HG02763 (cell line): Measurements from ENCODE around the gene RABGAP1L.
"Not testable (repeated sequence)": the region's sequence is repeated elsewhere in the genome, so short reads cannot be mapped to it uniquely, and the experiment has no call there.

ENCODE experiments used
- ATAC-seq: cut with Tn5 transposase; IDR thresholded peaks from one replicate; pipeline ENCODE4 v1.9.1; 2021; ENCODE audit warnings: mild to moderate bottlenecking, moderate library complexity; ENCODE audit not compliant: unreplicated experiment

RABGAP1L gene

DNA sequence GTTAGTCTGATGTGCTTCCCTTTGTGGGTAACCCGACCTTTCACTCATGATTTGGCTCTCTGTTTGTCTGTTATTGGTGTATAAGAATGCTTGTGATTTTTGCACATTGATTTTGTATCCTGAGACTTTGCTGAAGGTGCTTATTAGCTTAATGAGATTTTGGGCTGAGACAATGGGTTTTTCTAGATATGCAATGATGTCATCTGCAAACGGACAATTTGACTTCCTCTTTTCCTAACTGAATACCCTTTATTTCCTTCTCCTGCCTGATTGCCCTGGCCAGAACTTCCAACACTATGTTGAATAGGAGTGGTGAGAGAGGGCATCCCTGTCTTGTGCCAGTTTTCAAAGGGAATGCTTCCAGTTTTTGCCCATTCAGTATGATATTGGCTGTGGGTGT lies 490.3 kb downstream of the RABGAP1L start:
- ATAC-seq, result not testable (repeated sequence)

GRCh38 chr1:174652569-174653280 lies 493.4 kb downstream of the RABGAP1L start:
- no peak for ATAC-seq

DNA sequence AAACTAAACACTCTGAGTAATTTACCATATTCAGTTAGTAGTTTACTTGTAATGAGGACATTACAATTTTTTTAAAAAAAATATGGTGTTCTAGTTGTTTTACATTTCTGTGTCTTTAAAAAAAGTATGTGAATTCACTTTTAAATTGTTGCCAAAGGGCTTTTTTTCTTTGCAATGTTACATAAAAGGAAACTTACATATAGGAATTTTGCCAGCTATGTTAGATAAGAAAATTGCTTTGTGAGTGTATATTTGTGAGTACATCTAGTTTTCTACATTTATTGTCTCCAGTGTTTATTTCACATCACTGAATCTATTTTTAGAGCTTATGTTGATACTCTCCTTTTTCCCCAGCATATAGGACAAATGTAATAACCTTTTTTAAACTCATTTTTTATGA lies 495.2 kb downstream of the RABGAP1L start:
- no peak for ATAC-seq

GRCh38 chr1:174656409-174657059 lies 497.2 kb downstream of the RABGAP1L start:
- no peak for ATAC-seq

- no peak for ATAC-seq
Observed at GRCh38 chr1:174657411-174657810, 498.1 kb downstream of the RABGAP1L start.

DNA sequence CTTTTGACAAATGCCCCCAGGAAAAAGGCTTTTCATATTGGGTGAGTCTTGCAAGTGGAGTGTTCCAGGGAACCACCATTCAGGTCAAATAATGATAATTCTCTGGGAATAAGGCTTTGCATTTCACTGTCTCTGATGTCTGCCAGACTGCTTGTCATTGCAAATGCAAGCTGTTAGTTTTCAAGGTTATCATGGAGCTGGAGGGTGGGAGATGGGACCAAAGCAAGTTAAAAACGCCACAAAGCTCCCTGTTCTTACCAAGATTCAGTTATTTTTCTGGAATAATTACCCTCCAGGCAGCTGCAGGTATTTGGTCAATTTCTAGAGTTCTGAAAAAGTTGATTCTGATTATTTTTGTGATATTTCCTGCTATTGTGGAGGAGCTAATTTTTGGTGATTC lies 498.6 kb downstream of the RABGAP1L start:
- no peak for ATAC-seq

DNA sequence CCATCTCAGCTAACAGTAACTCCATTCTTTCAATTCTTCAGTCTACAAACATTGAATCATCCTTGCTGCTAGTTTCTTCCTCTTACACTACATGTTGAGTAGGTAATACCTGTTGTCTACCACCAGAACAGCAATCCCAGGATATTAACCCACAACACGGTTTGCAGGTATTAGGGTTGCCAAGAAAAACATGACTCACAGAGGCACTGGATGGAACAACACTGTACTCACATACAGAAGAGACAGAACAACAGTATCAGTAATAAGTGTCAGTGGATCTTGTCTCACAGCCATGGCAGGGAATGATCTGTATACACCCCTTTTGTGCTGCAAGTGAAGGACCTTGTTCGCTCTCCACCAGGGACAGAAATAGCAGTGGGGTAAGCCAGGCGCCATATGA lies 500.5 kb downstream of the RABGAP1L start:
- ATAC-seq, result no peak

- ATAC-seq, result no peak
Observed at GRCh38 chr1:174660476-174660875, 501.2 kb downstream of the RABGAP1L start.

- ATAC-seq, result no peak
Observed at GRCh38 chr1:174663358-174663757, 504.0 kb downstream of the RABGAP1L start.

DNA sequence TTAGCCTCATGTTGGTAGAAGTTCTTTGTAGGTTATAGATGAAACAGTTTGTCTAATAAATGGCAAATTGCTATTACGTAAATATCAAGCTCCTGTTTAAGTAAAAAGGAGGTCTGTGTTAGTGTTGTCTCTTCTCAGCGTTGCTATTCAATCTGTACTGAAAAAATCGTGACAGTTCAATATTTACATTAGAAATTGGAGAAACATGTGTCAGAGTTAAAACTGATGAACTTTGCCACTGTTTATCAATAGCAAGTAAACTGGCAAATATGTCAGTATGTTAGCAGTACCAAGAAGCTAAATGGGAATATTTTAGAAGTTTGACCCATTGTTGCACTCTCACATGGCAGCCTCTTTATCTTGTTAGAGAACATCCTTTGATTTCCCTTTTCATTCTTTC lies 506.9 kb downstream of the RABGAP1L start:
- ATAC-seq, result no peak

DNA sequence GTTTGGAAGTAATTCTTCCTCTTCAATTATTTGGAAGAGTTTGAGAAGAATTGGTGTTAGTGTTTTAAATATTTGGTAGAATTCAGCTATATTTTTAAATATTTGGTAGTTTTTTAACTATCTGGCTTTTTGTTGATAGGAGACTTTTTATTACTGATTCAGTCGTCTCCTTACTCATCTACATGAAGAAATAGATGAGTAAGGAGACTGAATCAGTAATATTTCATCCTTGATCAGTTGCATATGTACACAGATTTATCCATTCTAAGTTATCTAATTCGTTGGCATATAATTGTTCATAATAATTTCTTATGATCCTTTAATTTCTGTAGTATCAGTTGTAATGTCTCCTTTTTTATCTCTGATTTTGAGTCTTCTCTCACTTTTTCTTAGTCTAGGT lies 512.5 kb downstream of the RABGAP1L start:
- ATAC-seq, result no peak

DNA sequence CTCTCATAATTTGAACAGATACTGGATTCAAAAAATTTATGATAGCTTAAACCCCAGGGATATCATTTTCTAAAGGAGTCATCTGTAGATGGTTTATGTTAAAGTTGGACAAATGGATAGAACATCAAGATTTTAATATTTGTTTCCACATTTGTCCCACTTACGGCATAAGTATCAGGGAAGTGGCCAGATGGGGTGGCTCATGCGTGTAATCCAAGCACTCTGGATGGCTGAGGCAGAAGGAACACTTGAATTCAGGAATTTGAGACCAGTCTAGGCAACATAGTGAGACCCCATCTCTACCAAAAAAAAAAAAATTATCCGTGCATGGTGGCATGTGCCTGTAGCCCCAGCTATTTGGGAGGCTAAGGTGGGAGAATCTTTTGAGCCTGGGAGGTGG lies 517.5 kb downstream of the RABGAP1L start:
- no peak for ATAC-seq

- no peak for ATAC-seq
Observed at GRCh38 chr1:174678657-174679056, 519.3 kb downstream of the RABGAP1L start.

DNA sequence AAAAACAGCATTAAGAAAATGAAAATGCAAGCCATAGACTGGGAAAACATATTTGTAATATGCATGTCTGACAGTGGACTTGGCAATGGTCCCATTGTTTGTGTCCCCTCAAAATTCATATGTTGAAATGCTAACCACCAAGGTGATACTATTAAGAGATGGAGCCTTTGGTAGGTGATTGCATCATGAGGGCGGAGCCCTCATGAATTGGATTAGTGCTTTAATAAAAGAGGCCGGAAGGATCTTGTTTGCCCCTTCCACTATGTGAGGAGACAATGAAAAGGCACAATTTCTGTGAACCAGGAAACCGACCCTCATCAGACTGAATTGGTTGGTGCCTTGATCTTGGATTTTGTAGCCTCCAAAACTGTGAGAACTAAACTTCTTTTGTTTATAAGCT lies 520.8 kb downstream of the RABGAP1L start:
- ATAC-seq, result no peak

DNA sequence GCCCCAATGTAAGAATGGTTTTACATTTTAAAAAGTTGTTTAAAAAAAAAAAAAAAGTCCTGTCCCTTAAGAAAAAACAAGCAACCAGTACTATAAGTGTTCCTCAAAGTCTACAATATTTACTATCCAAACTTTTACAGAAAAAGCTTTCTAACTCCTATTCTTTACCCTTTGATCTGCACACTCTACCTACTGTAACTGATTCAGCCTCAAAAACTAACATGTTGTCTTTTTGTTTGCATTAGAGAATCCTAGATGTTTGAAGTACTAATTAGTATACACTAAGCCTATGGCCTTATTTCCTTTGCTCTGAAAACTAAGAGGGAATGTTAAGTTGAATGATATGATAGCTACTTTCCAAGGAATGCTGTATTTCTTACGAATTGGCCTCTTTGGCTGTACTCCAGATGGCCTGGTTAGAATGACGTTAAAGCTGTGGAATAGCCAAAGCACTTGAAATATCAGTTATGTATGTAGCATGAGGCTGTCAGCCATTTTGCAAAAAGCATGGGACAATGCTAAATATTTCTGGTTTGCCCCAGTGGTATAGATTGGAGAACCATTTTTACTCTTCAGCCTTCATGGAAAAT lies 523.2 kb downstream of the RABGAP1L start:
- no peak for ATAC-seq

DNA sequence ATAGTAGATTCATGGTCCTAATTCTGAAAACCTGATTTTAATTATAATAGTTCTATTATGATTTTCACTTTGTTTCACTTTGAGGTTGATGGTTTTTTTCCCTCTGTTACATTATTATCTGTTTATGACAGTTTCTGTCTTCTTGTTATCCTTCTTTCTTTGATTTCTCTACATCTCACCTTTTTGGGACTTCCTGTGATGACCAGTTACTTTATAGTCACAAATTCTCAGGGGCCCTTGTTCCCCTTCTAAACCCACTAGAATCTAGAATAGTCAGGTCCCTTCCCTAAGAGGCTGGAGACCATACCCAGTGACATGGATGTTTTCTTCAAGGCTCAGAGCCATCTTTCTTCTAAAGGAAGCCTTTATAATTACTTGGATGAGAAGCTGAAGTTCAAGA lies 526.9 kb downstream of the RABGAP1L start:
- ATAC-seq, result no peak

DNA sequence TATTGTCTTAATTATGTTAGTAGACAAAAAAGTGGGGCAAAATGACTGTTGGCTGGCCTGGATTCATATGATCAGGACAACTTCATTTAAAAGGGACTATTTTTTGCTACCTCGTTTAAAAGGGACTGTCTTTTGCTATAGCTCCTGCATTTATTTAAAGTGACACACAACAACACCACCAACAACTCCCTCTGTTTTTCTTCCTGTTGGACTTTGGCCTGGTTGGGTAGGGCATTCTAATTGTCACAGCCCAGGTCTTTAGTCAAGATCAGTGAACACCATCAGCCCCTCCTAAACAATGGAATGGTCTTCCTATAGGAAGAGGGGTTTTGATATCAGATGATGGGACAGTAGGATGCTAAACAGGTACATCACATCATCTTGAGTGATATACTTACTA lies 530.2 kb downstream of the RABGAP1L start:
- ATAC-seq, result no peak

- no peak for ATAC-seq
Observed at GRCh38 chr1:174690266-174690665, 530.9 kb downstream of the RABGAP1L start.

DNA sequence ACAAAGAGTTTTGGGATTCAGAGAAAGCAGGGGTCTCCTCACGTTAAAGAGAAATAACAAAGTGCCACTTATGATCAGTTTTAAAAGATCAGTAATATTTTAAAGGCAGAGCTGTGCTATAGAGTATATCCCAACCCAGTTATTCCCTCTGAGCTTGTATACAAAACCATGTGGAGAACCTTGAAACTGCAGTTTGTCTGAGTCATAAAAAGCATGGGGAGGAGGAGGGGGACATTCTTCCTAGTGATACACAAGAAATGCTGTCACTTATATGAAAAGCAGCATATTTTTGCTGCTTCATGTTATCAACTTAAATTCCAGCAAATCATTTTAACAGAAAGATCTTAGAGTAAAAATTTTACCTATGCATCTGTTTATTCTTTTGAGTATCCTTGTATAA lies 533.0 kb downstream of the RABGAP1L start:
- ATAC-seq, result no peak

DNA sequence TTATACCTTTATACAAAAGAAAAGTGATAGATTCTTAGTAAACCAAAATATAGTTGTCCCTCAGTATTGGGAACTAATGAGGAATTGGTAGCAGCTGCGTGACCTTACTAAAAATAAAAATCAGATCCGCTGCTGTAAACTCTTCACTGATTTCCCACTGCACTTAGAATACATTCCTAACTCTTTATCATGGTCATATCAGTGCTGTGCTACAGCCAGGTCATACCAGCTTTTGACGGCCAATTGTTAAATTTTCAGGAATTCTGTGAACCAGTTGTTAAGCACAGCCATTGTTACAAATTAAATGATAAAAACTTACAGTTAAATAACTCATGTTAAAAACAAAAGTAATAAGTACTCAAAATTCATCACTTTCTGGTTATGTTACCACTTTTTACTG lies 533.8 kb downstream of the RABGAP1L start:
- ATAC-seq, result no peak

DNA sequence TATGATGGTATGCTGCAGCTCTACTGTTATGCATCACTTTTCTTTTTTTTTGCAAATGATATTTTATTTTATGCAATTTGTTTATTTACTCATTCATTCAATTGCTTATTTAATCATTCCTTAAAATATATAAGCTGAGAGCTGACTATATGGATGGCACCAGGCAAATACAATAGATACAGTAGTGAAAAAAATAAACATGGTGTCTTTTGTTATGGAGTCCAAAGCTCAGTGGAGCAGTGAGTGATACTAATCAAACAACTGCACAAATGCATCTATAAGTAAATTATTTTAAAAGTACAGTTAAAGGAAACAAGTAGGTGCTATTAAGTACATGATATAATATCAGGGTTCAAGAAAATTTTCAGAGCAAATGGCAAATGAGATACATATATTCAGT lies 534.2 kb downstream of the RABGAP1L start:
- ATAC-seq, result not testable (repeated sequence)
